Ovary (tissue), 3 donors: Measurements from ENCODE around the gene FRMD4A.

Experiments
- EP300 ChIP-seq: sonication (generic); formaldehyde crosslinking; IDR thresholded peaks from one replicate; pipeline ENCODE4 v1.6.1; 2017; ENCODE audit warnings: antibody characterized with exemption
- POLR2A ChIP-seq: fragments of 450-650 bp; IDR thresholded peaks from one replicate; pipeline ENCODE4 v1.6.1; 2017; ENCODE audit warnings: antibody characterized with exemption, mild to moderate bottlenecking, moderate library complexity
- TF ChIP-seq, protein P1 (sequence below), 3 donors: fragments of 450-650 bp in 2 of 3; fragments of 200-600 bp in 1 of 3; IDR thresholded peaks; one replicate each; pipeline versions ENCODE4 v1.5.1 to v1.8.0; 2016 to 2022; ENCODE audit warnings: antibody characterized with exemption in 3 of 3, mild to moderate bottlenecking in 1 of 3
- donor health status: DM: no; HTN: no; CAD: no.

DNA sequence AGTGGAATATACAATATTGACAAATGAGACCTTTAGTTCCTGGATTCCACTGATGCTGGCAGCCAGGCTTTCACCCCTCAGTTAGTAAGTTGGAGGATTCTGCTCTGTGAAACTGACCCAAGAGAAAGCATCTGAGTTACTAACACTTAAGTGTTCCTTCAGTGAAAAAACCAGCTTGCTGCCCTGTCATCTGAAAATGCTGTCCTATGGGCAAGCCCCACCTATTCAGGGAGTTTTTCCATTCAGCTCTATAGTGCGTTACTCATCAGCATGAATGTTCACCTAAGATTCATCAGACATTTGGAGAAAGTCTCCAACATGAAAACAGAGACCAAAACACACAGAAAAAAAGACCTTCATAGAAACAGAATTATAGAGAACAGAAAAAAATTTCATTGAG lies 706.1 kb downstream of the FRMD4A start:
- TF ChIP-seq, protein P1, sequence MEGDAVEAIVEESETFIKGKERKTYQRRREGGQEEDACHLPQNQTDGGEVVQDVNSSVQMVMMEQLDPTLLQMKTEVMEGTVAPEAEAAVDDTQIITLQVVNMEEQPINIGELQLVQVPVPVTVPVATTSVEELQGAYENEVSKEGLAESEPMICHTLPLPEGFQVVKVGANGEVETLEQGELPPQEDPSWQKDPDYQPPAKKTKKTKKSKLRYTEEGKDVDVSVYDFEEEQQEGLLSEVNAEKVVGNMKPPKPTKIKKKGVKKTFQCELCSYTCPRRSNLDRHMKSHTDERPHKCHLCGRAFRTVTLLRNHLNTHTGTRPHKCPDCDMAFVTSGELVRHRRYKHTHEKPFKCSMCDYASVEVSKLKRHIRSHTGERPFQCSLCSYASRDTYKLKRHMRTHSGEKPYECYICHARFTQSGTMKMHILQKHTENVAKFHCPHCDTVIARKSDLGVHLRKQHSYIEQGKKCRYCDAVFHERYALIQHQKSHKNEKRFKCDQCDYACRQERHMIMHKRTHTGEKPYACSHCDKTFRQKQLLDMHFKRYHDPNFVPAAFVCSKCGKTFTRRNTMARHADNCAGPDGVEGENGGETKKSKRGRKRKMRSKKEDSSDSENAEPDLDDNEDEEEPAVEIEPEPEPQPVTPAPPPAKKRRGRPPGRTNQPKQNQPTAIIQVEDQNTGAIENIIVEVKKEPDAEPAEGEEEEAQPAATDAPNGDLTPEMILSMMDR (IDR thresholded peaks at IDR 0.05): no peak
- TF ChIP-seq POLR2A (no peak), EP300 (no peak)
